GM21723 (cell line): Measurements from ENCODE around the gene MOB2.

Source experiments
- ATAC-seq: cut with Tn5 transposase; IDR thresholded peaks from one replicate; pipeline ENCODE4 v1.9.1; 2021; ENCODE audit warnings: mild to moderate bottlenecking, moderate library complexity; ENCODE audit not compliant: unreplicated experiment

MOB2 gene

GRCh38 chr11:1486054-1486825, at the start of gene MOB2:
Gene MOB2 (minus strand): TSS chr11:1486779. CDS start chr11:1486556, 223 bp downstream.
- no peak for ATAC-seq

- ATAC-seq: no peak
Observed at GRCh38 chr11:1534682-1535081, 48.1 kb upstream of the MOB2 start.

GRCh38 chr11:1534171-1534570, 47.6 kb upstream of the MOB2 start:
- no peak for ATAC-seq

- ATAC-seq: no peak
Observed at GRCh38 chr11:1533342-1533725, 46.8 kb upstream of the MOB2 start.

GRCh38 chr11:1532606-1533341, 46.2 kb upstream of the MOB2 start:
- ATAC-seq: no peak

GRCh38 chr11:1532014-1532586, 45.5 kb upstream of the MOB2 start:
- ATAC-seq: no peak

- no peak for ATAC-seq
Observed at GRCh38 chr11:1531449-1532013, 45.0 kb upstream of the MOB2 start.

- no peak for ATAC-seq
Observed at GRCh38 chr11:1530686-1531448, 44.3 kb upstream of the MOB2 start.

- ATAC-seq: no peak
Observed at GRCh38 chr11:1529774-1530173, 43.2 kb upstream of the MOB2 start.

- no peak for ATAC-seq
Observed at GRCh38 chr11:1529286-1529685, 42.7 kb upstream of the MOB2 start.

- ATAC-seq: no peak
Observed at GRCh38 chr11:1528710-1529109, 42.1 kb upstream of the MOB2 start.

GRCh38 chr11:1526785-1527184, 40.2 kb upstream of the MOB2 start:
- no peak for ATAC-seq

- ATAC-seq: no peak
Observed at GRCh38 chr11:1523779-1524178, 37.2 kb upstream of the MOB2 start.

GRCh38 chr11:1523077-1523476, 36.5 kb upstream of the MOB2 start:
- ATAC-seq: no peak

- ATAC-seq: no peak
Observed at GRCh38 chr11:1522081-1522424, 35.5 kb upstream of the MOB2 start.

GRCh38 chr11:1521382-1522080, 35.0 kb upstream of the MOB2 start:
- ATAC-seq: peak; percentile 83

GRCh38 chr11:1520663-1521267, 34.2 kb upstream of the MOB2 start:
- no peak for ATAC-seq

GRCh38 chr11:1520209-1520662, 33.7 kb upstream of the MOB2 start:
- ATAC-seq: no peak

- no peak for ATAC-seq
Observed at GRCh38 chr11:1519028-1520010, 32.7 kb upstream of the MOB2 start.
